Stimulated activated CD4-positive, alpha-beta T cell treated with anti-CD3 and anti-CD28 coated beads, Interleukin-4, amount 100 ng/mL, for 1 hour (primary cell): ENCODE measurements around the gene FASTKD3.
"Not testable (repeated sequence)": the region's sequence is repeated elsewhere in the genome, so short reads cannot be mapped to it uniquely, and the experiment has no call there.

Experiments used
- DNase-seq: peaks from one replicate; pipeline ENCODE4 v3.0.0-alpha.2; 2020

FASTKD3 gene

DNA sequence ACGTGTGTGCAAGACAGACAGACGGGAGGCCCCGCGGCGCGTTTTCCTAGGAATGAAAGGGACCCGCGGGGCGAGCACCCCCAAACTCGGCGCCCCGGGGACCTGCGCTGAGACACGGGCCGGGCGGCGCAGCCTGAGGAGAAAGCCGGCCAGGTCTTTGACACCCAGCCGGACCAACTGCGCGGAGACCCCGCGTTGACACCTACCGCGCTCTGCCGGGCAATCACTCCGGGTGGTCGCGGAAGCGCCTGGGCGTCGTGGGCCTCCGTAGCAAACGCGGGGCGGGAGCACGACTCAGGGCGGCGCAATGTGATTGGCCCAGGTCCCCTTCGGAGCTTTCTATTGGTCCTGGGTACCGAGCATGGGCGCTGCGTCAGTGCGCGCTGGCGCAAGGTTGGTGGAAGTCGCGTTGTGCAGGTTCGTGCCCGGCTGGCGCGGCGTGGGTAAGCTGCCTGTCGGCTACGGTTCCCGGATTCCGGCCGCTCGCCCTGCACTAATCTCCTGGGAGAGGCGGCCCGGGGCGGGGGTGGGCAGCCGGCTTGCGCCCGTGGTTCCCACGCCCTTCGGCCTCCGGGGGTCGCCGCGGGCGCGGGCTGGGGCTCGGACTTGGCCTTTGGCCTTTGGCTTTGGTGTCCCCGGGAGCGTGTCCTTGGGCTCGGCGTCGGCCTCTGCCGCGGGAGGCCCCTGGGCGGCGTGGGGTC, at the start of gene FASTKD3, which contains the start of gene MTRR:
Gene FASTKD3 (minus strand): TSS at position 259 of the 701 bp plus-strand sequence. CDS start 948 bp downstream, outside the sequence.
Gene MTRR (plus strand): TSS at position 376 of the 701 bp plus-strand sequence. CDS start 1,647 bp downstream, outside the sequence.
- DNase-seq, result peak; percentile 89

- no peak for DNase-seq
These were observed 48.6 kb upstream of the FASTKD3 start for GRCh38 chr5:7917130-7918123.

- DNase-seq, result no peak
These were observed 47.5 kb upstream of the FASTKD3 start for GRCh38 chr5:7916171-7916804.

DNA sequence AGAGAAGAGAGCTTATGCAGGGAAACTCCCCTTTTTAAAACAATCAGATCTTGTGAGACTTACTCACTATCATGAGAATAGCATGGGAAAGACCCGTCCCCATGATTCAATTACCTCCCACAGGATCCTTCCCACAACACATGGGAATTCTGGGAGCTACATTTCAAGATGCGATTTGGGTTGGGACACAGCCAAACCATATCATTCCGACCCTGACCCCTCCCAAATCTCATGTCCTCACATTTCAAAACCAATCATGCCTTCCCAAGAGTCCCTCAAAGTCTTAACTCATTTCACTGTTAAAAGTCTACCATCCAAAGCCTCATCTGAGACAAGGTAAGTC, 42.6 kb upstream of the FASTKD3 start:
- DNase-seq, result not testable (repeated sequence)

- no peak for DNase-seq
These were observed 42.1 kb upstream of the FASTKD3 start for GRCh38 chr5:7910738-7911428.

- DNase-seq, result no peak
These were observed 39.5 kb upstream of the FASTKD3 start for GRCh38 chr5:7908317-7908716.

DNA sequence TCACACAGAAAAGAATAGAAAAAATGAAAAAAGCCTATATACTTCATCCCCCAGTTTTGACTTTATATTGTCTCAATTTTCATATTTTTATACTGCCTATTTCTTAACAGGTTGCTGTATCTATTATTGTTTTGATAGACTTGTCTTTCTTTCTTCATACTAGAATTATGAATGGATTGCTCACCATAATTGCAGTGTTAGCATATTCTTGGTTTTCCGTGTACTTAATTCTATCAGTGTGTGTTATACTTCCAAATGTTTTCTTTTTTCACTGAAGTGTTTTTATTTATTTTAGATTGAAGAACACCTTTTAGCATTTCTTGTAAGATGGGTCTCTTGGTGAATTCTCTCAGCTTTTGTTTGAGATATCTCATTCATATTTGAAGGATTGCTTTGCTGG, 38.8 kb upstream of the FASTKD3 start:
- no peak for DNase-seq

GRCh38 chr5:7904170-7904569, 35.3 kb upstream of the FASTKD3 start:
- DNase-seq, result no peak

DNA sequence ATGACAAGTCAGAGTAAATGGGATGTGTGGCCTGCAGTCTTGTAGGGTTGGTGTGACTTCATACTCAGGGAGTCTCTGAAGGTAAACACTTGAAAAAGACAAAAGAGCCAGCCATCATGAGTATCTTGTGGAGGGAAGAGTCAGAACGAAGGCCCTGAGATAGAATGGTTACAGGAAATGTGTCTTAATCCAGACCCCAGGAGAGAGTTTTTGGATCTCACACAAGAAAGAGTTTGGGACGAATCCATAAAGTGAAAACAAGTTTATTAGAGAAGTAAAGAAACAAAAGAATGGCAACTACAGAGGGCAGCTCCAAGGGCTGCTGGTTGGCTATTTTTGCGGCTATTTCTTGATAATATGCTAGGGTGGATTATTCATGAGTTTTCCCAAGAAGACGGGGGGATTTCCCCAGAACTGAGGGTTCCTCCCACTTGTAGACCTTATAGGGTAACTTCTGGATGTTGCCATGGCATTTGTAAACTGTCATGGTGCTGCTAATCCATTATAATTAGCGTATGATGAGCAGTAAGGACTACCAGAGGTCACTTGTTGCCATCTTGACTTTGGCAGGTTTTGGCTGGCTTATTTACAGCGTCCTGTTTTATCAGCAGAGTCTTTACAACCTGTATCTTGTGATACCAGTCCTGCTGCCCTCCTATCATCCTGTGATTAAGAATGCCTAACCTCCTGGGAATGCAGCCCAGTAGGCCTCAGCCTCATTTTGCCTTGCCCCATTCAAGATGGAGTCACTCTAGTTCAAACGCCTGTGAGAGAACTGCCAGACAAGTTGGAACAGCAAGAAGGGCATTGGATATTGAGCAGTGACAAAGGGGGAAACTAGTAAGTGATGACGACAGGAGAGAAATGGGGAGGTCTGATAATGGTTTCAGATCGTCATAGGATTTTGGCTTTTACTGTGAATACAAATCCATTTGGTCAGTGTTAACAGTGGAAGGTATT, 34.1 kb upstream of the FASTKD3 start:
- no peak for DNase-seq

DNA sequence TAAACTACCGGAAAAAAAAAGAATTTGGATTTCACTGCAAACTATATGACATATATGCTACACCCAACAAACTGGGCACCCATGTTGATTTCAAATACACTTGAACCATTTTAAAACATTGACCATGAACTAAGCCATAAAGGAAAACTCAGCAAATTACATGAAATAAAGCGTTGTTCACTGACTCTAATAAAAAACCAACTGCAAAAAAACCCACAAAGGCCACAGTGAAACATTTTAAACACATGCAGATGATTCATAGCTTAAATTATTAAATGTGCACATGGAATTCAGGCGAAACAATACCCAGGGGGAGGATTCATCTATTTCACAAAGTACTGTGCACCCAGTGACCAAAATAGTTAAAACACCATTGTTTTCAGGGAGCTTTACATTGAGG, 33.4 kb upstream of the FASTKD3 start:
- DNase-seq, result no peak

DNA sequence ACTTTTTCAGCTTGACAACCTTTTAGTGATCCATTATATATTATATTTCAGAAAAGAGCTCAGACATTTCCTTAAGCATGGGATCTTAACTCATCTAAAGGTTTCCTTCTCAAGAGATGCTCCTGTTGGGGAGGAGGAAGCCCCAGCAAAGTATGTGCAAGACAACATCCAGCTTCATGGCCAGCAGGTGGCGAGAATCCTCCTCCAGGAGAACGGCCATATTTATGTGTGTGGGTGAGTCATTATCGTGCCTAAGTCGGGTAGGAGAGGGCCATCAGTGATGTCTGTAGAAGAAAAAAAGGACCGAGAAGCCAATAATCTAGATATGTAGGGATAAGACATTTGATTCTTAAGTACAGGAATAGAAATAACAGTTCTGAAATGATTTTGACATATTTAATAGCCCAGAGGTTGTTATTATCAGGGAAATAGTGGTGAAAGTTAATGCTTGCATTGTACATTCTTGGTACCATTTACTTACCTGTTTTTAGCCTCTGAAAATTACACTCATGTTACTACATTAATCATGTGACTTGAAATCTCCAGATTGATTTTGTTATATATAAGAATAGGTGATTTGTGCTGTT, 28.3 kb upstream of the FASTKD3 start:
- DNase-seq, result peak; percentile 27

DNA sequence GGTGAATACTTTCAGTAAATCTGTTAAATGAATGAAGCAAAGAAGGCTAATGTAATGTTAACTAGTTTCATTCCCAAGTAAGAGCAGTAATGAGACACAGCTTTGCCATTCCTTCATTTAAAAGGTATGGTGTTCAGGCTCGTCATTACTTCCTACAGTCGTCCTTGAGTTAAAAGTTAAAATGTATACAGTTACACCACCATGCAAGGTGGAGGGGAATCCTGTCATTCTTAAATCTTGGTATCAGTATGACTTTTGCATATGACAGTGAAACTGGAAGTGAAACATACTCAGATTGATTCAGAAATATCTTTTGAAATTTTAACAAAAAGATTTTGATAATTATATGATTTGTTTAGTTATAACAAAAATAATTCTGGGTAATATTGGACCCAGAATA, 26.0 kb upstream of the FASTKD3 start:
- DNase-seq, result no peak

GRCh38 chr5:7894439-7894838, 25.6 kb upstream of the FASTKD3 start:
- no peak for DNase-seq

DNA sequence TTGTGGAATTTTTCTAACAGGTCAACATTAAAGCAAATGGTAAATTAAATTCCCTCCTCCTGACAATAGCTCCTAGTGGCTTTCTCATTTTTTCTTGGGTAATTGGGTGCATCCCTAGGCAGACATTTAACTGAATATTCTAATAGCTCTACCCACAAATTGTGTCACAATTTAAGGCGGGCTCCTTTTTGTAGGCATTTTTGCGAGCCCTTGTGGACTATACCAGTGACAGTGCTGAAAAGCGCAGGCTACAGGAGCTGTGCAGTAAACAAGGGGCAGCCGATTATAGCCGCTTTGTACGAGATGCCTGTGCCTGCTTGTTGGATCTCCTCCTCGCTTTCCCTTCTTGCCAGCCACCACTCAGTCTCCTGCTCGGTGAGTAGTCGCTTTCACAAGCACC, 20.1 kb upstream of the FASTKD3 start:
- no peak for DNase-seq

- no peak for DNase-seq
These were observed 18.1 kb upstream of the FASTKD3 start for GRCh38 chr5:7886849-7887475.

GRCh38 chr5:7884491-7885267, 15.8 kb upstream of the FASTKD3 start:
- DNase-seq, result no peak

GRCh38 chr5:7882926-7883325, 14.1 kb upstream of the FASTKD3 start:
- DNase-seq, result no peak

- DNase-seq, result no peak
These were observed 13.0 kb upstream of the FASTKD3 start for GRCh38 chr5:7881816-7882215.

- no peak for DNase-seq
These were observed 12.3 kb upstream of the FASTKD3 start for GRCh38 chr5:7881091-7881490.

GRCh38 chr5:7878381-7878873, 9.6 kb upstream of the FASTKD3 start:
- DNase-seq, result no peak
